HCT116 (cell line): ENCODE results near the gene TMEM63B. TPM values are rescaled to one million over a fixed set of nuclear protein-coding genes. Genes with fewer than 3 reads are reported as not detected.

Experiments
- ATAC-seq: fragments of 200-7000 bp; cut with Tn5 transposase; 2 replicates; pipeline ENCODE4 v1.9.1; 2020; ENCODE audit warnings: mild to moderate bottlenecking, moderate library complexity
- BruUV-seq: library from RNA; stranded (reverse); fragments of 400-500 nt; replicated peaks from 2 replicates; lab custom pipeline; 2021; lab: Mats Ljungman, UMichigan
- CTCF ChIA-PET: fragments of 300-600 bp; sonication (Branson Sonifier 250); formaldehyde crosslinking; loops from one replicate; lab custom pipeline; 2021; ENCODE audit warnings: antibody characterized with exemption; lab: Charles Lee
- POLR2A ChIA-PET: fragments of 300-600, 350-600 bp; sonication (Branson Sonifier 250); formaldehyde crosslinking; loops from one replicate; lab custom pipeline; 2021; ENCODE audit warnings: antibody characterized with exemption; lab: Charles Lee
- RAD21 ChIA-PET, 2 experiments: fragments of 300-600 bp; sonication (Branson Sonifier 250); formaldehyde crosslinking; loops; one replicate each; lab custom pipeline; 2023; ENCODE audit warnings: low total read pairs in 2 of 2; ENCODE audit not compliant: uncharacterized antibody in 2 of 2, unreplicated experiment in 2 of 2, low non-redundant PET in 1 of 2; lab: Charles Lee
- DNase-seq: peaks from one replicate; pipeline ENCODE4 v3.0.0-alpha.2; 2010; ENCODE audit warnings: low read depth, low spot score
- H2AFZ ChIP-seq: fragments of 200-600 bp; shearing (Covaris generic), sonication (generic); 2 replicates; pipeline ENCODE4 v1.6.1; 2017; ENCODE audit warnings: low read depth, mixed run types, mixed read lengths, antibody characterized with exemption, low read length; ENCODE audit not compliant: poor library complexity, severe bottlenecking
- H3K27ac ChIP-seq: 2 replicates; pipeline ENCODE4 v1.5.1; 2012; ENCODE audit warnings: low read depth, low read length
- H3K27me3 ChIP-seq: fragments of 200-600 bp; sonication (generic); 2 replicates; pipeline ENCODE4 v1.6.1; 2016; ENCODE audit warnings: mixed run types, low read length, mixed read lengths; ENCODE audit not compliant: insufficient read depth
- H3K36me3 ChIP-seq, 2 experiments: fragments of 200-500 bp in 1 of 2; fragments of 200-600 bp in 1 of 2; sonication (Bioruptor generic) in 1 of 2; sonication (generic) in 1 of 2; 2 replicates each; pipeline versions ENCODE4 v1.5.1 to v1.6.1; 2014 to 2016; ENCODE audit warnings: low read length in 2 of 2, inconsistent platforms in 1 of 2, mixed read lengths in 1 of 2, mixed run types in 1 of 2; ENCODE audit not compliant: insufficient read depth in 2 of 2, control insufficient read depth in 1 of 2
- H3K4me1 ChIP-seq, 2 experiments: fragments of 200-600 bp in 1 of 2; sonication (generic) in 1 of 2; 2 replicates each; pipeline versions ENCODE4 v1.5.1 to v1.6.1; 2012 to 2017; ENCODE audit warnings: low read length in 2 of 2, inconsistent platforms in 1 of 2, mild to moderate bottlenecking in 1 of 2, mixed read lengths in 1 of 2, mixed run types in 1 of 2, moderate library complexity in 1 of 2; ENCODE audit not compliant: insufficient read depth in 2 of 2, control insufficient read depth in 1 of 2
- H3K4me2 ChIP-seq: fragments of 200-600 bp; sonication (generic); 2 replicates; pipeline ENCODE4 v1.6.1; 2017; ENCODE audit warnings: mixed run types, low read length, mixed read lengths
- H3K4me3 ChIP-seq, 2 experiments: fragments of 200-600 bp in 1 of 2; sonication (generic) in 1 of 2; replicated peaks in 1 of 2; 2 replicates each; pipeline ENCODE4 v1.5.1; 2011 to 2016; ENCODE audit warnings: low read length in 2 of 2, control low read depth in 1 of 2, low read depth in 1 of 2, mild to moderate bottlenecking in 1 of 2, mixed read lengths in 1 of 2, mixed run types in 1 of 2
- H3K79me2 ChIP-seq: fragments of 200-600 bp; sonication (generic); 2 replicates; pipeline ENCODE4 v1.6.1; 2017; ENCODE audit warnings: mild to moderate bottlenecking, mixed run types, low read length, moderate library complexity, mixed read lengths; ENCODE audit not compliant: insufficient read depth
- H3K9ac ChIP-seq: fragments of 200-600 bp; sonication (generic); 2 replicates; pipeline ENCODE4 v1.6.1; 2016; ENCODE audit warnings: low read length, mixed read lengths
- H3K9me2 ChIP-seq: fragments of 200-600 bp; sonication (generic), shearing (Covaris generic); 2 replicates; pipeline ENCODE4 v1.6.1; 2017; ENCODE audit warnings: mixed run types, mild to moderate bottlenecking, moderate library complexity; ENCODE audit not compliant: insufficient read depth
- H3K9me3 ChIP-seq, 2 experiments: fragments of 200-500 bp in 1 of 2; fragments of 200-600 bp in 1 of 2; sonication (Bioruptor generic) in 1 of 2; sonication (generic) in 1 of 2; 2 replicates each; pipeline ENCODE4 v1.6.1; 2014 to 2017; ENCODE audit warnings: low read length in 2 of 2, mixed read lengths in 2 of 2, inconsistent platforms in 1 of 2, low read depth in 1 of 2, mild to moderate bottlenecking in 1 of 2, mixed run types in 1 of 2, moderate library complexity in 1 of 2; ENCODE audit not compliant: control insufficient read depth in 1 of 2, insufficient read depth in 1 of 2
- H4K20me1 ChIP-seq: fragments of 200-600 bp; sonication (generic), shearing (Covaris generic); 2 replicates; pipeline ENCODE4 v1.6.1; 2017; ENCODE audit warnings: mixed run types, mild to moderate bottlenecking, moderate library complexity; ENCODE audit not compliant: insufficient read depth
- EZH2phosphoT487 ChIP-seq: fragments of 200-600 bp; IDR thresholded peaks from 2 replicates; pipeline ENCODE4 v1.6.1; 2018; ENCODE audit warnings: antibody characterized with exemption, borderline replicate concordance
- FOSL1 ChIP-seq: IDR thresholded peaks from 2 replicates; pipeline ENCODE4 v1.6.1; 2012; ENCODE audit warnings: low read depth
- MAX ChIP-seq: IDR thresholded peaks from 2 replicates; pipeline ENCODE4 v1.6.1; 2012
- POLR2A ChIP-seq: IDR thresholded peaks from 2 replicates; pipeline ENCODE4 v1.7.0; 2011; ENCODE audit warnings: borderline replicate concordance; ENCODE audit not compliant: insufficient read depth, insufficient read length; ENCODE audit errors: extremely low read depth
- POLR2AphosphoS5 ChIP-seq: IDR thresholded peaks from 2 replicates; pipeline ENCODE4 v1.6.1; 2011; ENCODE audit warnings: mild to moderate bottlenecking, low read depth, low read length, moderate library complexity
- REST ChIP-seq: IDR thresholded peaks from 2 replicates; pipeline ENCODE4 v1.6.1; 2012; ENCODE audit warnings: low read depth
- SIN3A ChIP-seq: IDR thresholded peaks from 2 replicates; pipeline ENCODE4 v1.6.1; 2012; ENCODE audit warnings: low read depth
- YY1 ChIP-seq: IDR thresholded peaks from 2 replicates; pipeline ENCODE4 v1.6.1; 2011; ENCODE audit warnings: low read length, low read depth, moderate library complexity, mild to moderate bottlenecking; ENCODE audit not compliant: insufficient replicate concordance; ENCODE audit errors: extremely low read depth
- ZBTB33 ChIP-seq: IDR thresholded peaks from 2 replicates; pipeline ENCODE4 v1.6.1; 2011; ENCODE audit warnings: mild to moderate bottlenecking, low read length, moderate library complexity; ENCODE audit not compliant: insufficient replicate concordance; ENCODE audit errors: extremely low read depth
- ZNF274 ChIP-seq: fragments of 200-500 bp; sonication (Bioruptor generic); IDR thresholded peaks from 2 replicates; pipeline ENCODE4 v1.6.1; 2014; ENCODE audit warnings: mild to moderate bottlenecking, low read depth, low read length, inconsistent platforms
- intact Hi-C: fragments of 100-400 bp; cut with micrococcal nuclease; formaldehyde crosslinking; loops from 2 replicates; pipeline ENCODE4 v1.10.0; 2022
- total RNA-seq: library from RNA; stranded (reverse); gene quantifications from one replicate; pipeline ENCODE4 v1.2.1, GENCODE V29; 2021; ENCODE audit not compliant: unreplicated experiment

TMEM63B gene
- total RNA-seq, 1 experiment from 2014 or later: 58.2 TPM

DNA sequence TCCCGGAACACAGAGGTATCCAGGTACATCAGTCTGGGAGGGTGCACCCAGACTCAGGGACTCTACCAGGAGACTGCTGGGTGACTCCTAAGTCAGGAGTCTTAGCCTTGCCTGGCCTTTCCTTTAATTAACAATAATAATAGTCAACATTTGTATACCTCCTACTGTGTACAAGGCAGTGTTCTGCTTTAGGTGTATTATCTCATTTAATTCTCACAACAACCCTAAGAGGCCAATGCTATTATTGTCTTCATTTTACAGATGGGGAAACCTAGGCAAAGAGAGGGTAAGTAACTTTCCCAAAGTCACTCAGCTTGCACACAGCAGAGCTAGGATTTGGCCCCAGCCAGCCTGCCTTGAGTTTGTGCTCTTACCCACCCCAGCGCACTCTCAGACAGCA, 39.7 kb upstream of the TMEM63B start:
- Histone ChIP-seq H2AFZ (no peak overlapping the region), H3K27ac (no peak overlapping the region), H3K4me1 (peaks cover 17 to 31% of the 10 kb centered on the region in 2 experiments), H3K27me3 (no peaks in the 10 kb centered on the region), H3K9ac (no peak overlapping the region), H3K9me2 (no peaks in the 10 kb centered on the region), H4K20me1 (no peaks in the 10 kb centered on the region), H3K4me2 (no peak overlapping the region), H3K4me3 (no peak overlapping the region), H3K79me2 (no peaks in the 10 kb centered on the region), H3K36me3 (no peaks in the 10 kb centered on the region), H3K9me3 (no peaks in the 10 kb centered on the region)
- ATAC-seq (no peak), DNase-seq (no peak)
- no TSS peak for BruUV-seq
- no peak for TF ChIP-seq ZBTB33
- RAD21 ChIA-PET: no interaction called here
- CTCF ChIA-PET: interaction anchor here (0.7 kb wide), 1 partner anchor 9 kb away, joined by 3 read pairs; no protein-coding TSS in a partner anchor
- POLR2A ChIA-PET: no interaction called here
- intact Hi-C loops: no loop called here

DNA sequence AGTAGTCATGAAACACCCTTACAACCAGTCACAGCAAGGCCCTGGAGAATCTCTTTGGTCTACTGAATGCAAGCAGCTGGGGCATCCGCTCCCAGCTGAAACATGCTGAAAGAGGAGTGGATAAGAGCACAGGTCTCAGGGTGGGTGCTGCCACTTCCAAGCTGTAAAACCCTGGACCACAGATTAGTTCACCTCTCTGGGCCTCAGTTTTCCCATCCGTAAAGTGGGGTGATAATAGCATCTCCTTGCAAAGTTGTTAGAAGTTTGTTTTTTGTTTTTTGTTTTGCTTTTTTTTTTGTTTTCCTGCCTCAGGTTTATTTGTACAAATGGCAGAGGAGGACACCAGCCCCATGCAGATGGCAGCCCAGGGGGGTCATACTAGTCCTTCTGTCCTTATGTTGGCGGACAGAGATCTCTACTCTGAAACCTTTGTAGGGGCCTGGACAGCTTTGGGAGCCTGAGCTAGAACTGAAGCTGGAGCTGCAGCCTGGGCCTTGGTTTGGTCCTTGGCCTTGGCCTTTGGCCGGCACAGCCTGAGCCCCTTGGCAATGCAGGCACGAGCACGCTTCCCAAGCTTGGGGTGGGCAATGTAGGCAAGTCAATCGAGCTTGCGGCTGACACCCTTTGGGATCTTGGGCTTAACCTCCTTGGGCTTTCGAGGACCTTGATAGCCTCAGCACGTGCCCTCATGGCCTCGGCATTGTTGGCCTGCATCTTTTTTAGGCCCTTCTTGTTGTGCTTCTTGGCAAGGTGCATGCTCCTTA, 38.3 kb upstream of the TMEM63B start:
- Histone ChIP-seq H3K79me2 (no peaks in the 10 kb centered on the region), H3K27ac (no peak overlapping the region), H3K27me3 (no peaks in the 10 kb centered on the region), H2AFZ (no peak overlapping the region), H3K36me3 (no peaks in the 10 kb centered on the region), H3K9ac (no peak overlapping the region)
- DNase-seq: no peak
- ChIA-PET RAD21 (no interaction called here), CTCF (interaction anchor here (1.6 to 2.0 kb wide), 2 partner anchors 10 to 319 kb away, joined by 3 to 6 read pairs; partner anchors contain the start of gene VEGFA)
- BruUV-seq: no TSS peak
- no peak for TF ChIP-seq FOSL1
- TF ChIP-seq REST: no peak
- no peak for TF ChIP-seq EZH2phosphoT487
- TF ChIP-seq POLR2A: no peak
- no peak for TF ChIP-seq SIN3A
- TF ChIP-seq ZNF274: no peak
- TF ChIP-seq MAX: no peak
- TF ChIP-seq YY1: no peak
- TF ChIP-seq POLR2AphosphoS5: no peak
- TF ChIP-seq, all 23 proteins: peak for 0
- H3K4me3 ChIP-seq: no peak overlapping the region
- H4K20me1 ChIP-seq: no peaks in the 10 kb centered on the region
- intact Hi-C loops: no loop called here
- H3K9me3 ChIP-seq: no peaks in the 10 kb centered on the region
- no peak for ATAC-seq
- no peak overlapping the region for H3K4me2 ChIP-seq
- H3K4me1 ChIP-seq: peaks cover 17 to 31% of the 10 kb centered on the region in 2 experiments
- POLR2A ChIA-PET: no interaction called here
- H3K9me2 ChIP-seq: no peaks in the 10 kb centered on the region
